ENCODE data around the gene SERPINB2. TPM values are rescaled to one million over a fixed set of nuclear protein-coding genes. Genes with fewer than 3 reads are reported as not detected.
A peak's percentile ranks its signal among the peaks of the same experiment; 100 is the strongest.

SERPINB2 gene
- total RNA-seq, 3 donors from 2014 or later (not counting 1 experiment from before 2014, with no cell fraction given): 1.4 to 9.0 TPM; not detected in 1

DNA sequence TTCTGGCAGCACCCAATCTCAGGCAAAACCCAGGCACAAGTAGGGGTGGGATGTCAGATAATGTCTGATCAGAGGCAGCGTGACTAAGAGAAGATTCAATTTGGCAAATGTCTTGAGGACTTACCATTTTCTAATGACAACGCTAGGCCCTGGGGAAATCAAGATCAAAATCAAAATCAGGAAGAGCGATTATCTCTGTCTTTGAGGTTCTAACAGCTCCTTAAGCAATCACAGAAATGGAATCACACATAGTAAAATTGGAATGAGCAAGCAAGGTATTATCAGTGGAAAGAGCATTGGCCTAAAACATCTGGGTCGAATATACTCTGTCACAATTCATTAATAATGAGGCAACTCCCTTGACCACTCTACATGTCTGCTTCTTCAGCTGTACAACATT lies 8.6 kb upstream of the SERPINB2 start:
- no peak overlapping the region for H3K4me3 Mint-ChIP-seq
- intact Hi-C loops (cut with micrococcal nuclease): no loop called here
- no peaks in the 10 kb centered on the region for H3K9me3 ChIP-seq (ENCODE audit: control insufficient read depth, insufficient read depth, low read length)
- DNase-seq: no peak
- no peak overlapping the region for H3K4me3 ChIP-seq (ENCODE audit: low read length)
- no peaks in the 10 kb centered on the region for H3K36me3 Mint-ChIP-seq
- peak in 1 of 3 donors; percentile 55 for ATAC-seq
- no peaks in the 10 kb centered on the region for H3K36me3 ChIP-seq (ENCODE audit: control insufficient read depth, insufficient read depth, low read length)
- no peak overlapping the region for H3K27ac ChIP-seq (ENCODE audit: low read length)
- 94% methylated on average over 3 of the region's 4 CpGs for WGBS (ENCODE audit: insufficient coverage)
- no peak for TF ChIP-seq CTCF (IDR thresholded peaks at IDR 0.05)
- H3K4me1 Mint-ChIP-seq: no peaks in the 10 kb centered on the region
- H3K27me3 Mint-ChIP-seq (ENCODE audit: low read depth in 2 of 2): peaks cover 0 to 3% of the 10 kb centered on the region in 2 donors
- no peak overlapping the region for H3K27ac Mint-ChIP-seq
- no peaks in the 10 kb centered on the region for H3K4me1 ChIP-seq (ENCODE audit: control insufficient read depth, insufficient read depth, low read length)
- H3K27me3 ChIP-seq (ENCODE audit: control insufficient read depth, insufficient read depth, low read length): no peaks in the 10 kb centered on the region
- H3K9me3 Mint-ChIP-seq: no peaks in the 10 kb centered on the region

DNA sequence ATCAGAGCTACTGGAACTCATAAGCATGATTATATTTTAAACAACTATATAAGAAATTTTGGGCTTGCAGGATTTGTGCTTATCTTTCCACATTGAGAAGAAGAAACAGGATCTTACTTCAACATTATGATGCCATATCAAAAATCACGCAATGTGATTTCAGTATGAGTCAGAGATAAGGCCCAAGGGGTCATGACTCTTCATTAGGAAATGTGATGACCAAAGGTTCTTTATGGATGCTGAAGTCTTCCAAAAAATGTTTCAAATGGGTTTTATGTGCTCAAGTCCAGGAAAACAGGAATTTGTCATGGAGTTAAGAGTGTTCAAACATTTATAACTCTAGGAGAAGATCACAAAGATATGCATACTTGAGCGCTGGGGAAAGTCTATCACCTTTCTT lies 7.8 kb upstream of the SERPINB2 start:
- peaks cover 6 to 7% of the 10 kb centered on the region in 2 donors for H3K27me3 Mint-ChIP-seq (ENCODE audit: low read depth in 2 of 2)
- no peaks in the 10 kb centered on the region for H3K27me3 ChIP-seq (ENCODE audit: control insufficient read depth, insufficient read depth, low read length)
- H3K9me3 Mint-ChIP-seq: no peaks in the 10 kb centered on the region
- no peak for TF ChIP-seq CTCF (IDR thresholded peaks at IDR 0.05)
- 95% methylated on average over 2 of the region's 2 CpGs for WGBS (ENCODE audit: insufficient coverage)
- no peaks in the 10 kb centered on the region for H3K9me3 ChIP-seq (ENCODE audit: control insufficient read depth, insufficient read depth, low read length)
- no peaks in the 10 kb centered on the region for H3K36me3 ChIP-seq (ENCODE audit: control insufficient read depth, insufficient read depth, low read length)
- no peaks in the 10 kb centered on the region for H3K36me3 Mint-ChIP-seq
- ATAC-seq: no peak
- intact Hi-C loops (cut with micrococcal nuclease): no loop called here
- H3K4me3 Mint-ChIP-seq: no peak overlapping the region
- no peak overlapping the region for H3K27ac ChIP-seq (ENCODE audit: low read length)
- no peaks in the 10 kb centered on the region for H3K4me1 Mint-ChIP-seq
- no peak overlapping the region for H3K4me3 ChIP-seq (ENCODE audit: low read length)
- no peak for DNase-seq
- no peaks in the 10 kb centered on the region for H3K4me1 ChIP-seq (ENCODE audit: control insufficient read depth, insufficient read depth, low read length)
- H3K27ac Mint-ChIP-seq: no peak overlapping the region

DNA sequence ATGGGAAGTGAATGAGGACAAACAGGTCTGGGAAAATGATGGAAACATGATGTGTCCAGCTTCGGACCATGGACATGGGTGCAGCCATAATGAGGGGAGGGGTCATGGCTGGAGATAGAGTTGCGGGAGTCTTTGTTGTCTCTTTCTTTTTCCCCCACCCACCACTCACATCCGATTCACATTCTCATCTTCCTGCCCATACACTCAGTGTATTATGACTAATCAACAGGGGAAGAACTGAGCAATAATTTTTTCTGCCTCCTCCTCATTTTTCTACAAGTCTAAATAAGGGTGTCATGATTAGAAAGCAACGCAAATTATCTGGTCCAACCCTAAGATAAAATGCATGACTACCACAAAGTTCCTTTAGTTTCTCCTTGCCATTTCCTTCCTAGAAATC lies 5.7 kb upstream of the SERPINB2 start:
- Mint-ChIP-seq H3K9me3 (no peaks in the 10 kb centered on the region), H3K36me3 (no peaks in the 10 kb centered on the region), H3K4me3 (no peak overlapping the region), H3K4me1 (no peaks in the 10 kb centered on the region), H3K27ac (no peak overlapping the region), H3K27me3 (ENCODE audit: low read depth in 2 of 2) (peaks cover 10 to 11% of the 10 kb centered on the region in 2 donors)
- Histone ChIP-seq H3K27ac (ENCODE audit: low read length) (no peak overlapping the region), H3K36me3 (ENCODE audit: control insufficient read depth, insufficient read depth, low read length) (no peaks in the 10 kb centered on the region), H3K4me1 (ENCODE audit: control insufficient read depth, insufficient read depth, low read length) (no peaks in the 10 kb centered on the region), H3K9me3 (ENCODE audit: control insufficient read depth, insufficient read depth, low read length) (no peaks in the 10 kb centered on the region), H3K4me3 (ENCODE audit: low read length) (no peak overlapping the region), H3K27me3 (ENCODE audit: control insufficient read depth, insufficient read depth, low read length) (no peaks in the 10 kb centered on the region)
- no peak for TF ChIP-seq CTCF (IDR thresholded peaks at IDR 0.05)
- no peak for DNase-seq
- intact Hi-C loops (cut with micrococcal nuclease): no loop called here
- no peak for ATAC-seq
- 81% methylated on average over 3 of the region's 4 CpGs for WGBS (ENCODE audit: insufficient coverage)

All from natural killer cell (primary cell).